ENCODE data around the gene ADAM22. TPM values are rescaled to one million over a fixed set of nuclear protein-coding genes. Genes with fewer than 3 reads are reported as not detected.

The ADAM22 gene
- total RNA-seq, 2 experiments from 2014 or later: 1.8 to 2.2 TPM

GRCh38 chr7:88057655-88058054 is 123.6 kb downstream of the ADAM22 start:
- POLR2A ChIA-PET: no interaction called here
- no peaks in the 10 kb centered on the region for H3K27me3 Mint-ChIP-seq
- DNase-seq: no peak
- CTCF ChIA-PET: no interaction called here
- intact Hi-C loops (cut with micrococcal nuclease): no loop called here
- no peak overlapping the region for H3K4me3 Mint-ChIP-seq
- H3K9me3 Mint-ChIP-seq: no peaks in the 10 kb centered on the region
- H3K4me1 Mint-ChIP-seq (ENCODE audit: low read depth): no peaks in the 10 kb centered on the region
- H3K27ac Mint-ChIP-seq: no peak overlapping the region
- no peaks in the 10 kb centered on the region for H3K36me3 Mint-ChIP-seq

GRCh38 chr7:88062238-88062637 is 128.2 kb downstream of the ADAM22 start:
- Mint-ChIP-seq H3K9me3 (no peaks in the 10 kb centered on the region), H3K36me3 (no peaks in the 10 kb centered on the region), H3K27me3 (no peaks in the 10 kb centered on the region), H3K4me3 (no peak overlapping the region), H3K27ac (no peak overlapping the region), H3K4me1 (ENCODE audit: low read depth) (no peaks in the 10 kb centered on the region)
- intact Hi-C loops (cut with micrococcal nuclease): no loop called here
- no peak for DNase-seq
- ChIA-PET POLR2A (no interaction called here), CTCF (no interaction called here)

- ChIA-PET CTCF (no interaction called here), POLR2A (no interaction called here)
- no peaks in the 10 kb centered on the region for H3K4me1 Mint-ChIP-seq (ENCODE audit: low read depth)
- no peaks in the 10 kb centered on the region for H3K27me3 Mint-ChIP-seq
- DNase-seq: no peak
- H3K27ac Mint-ChIP-seq: no peak overlapping the region
- intact Hi-C loops (cut with micrococcal nuclease): no loop called here
- no peaks in the 10 kb centered on the region for H3K36me3 Mint-ChIP-seq
- H3K9me3 Mint-ChIP-seq: peaks cover 2% of the 10 kb centered on the region
- no peak overlapping the region for H3K4me3 Mint-ChIP-seq
Measured at GRCh38 chr7:88069093-88069492, 135.0 kb downstream of the ADAM22 start.

GRCh38 chr7:88071994-88072714 is 138.1 kb downstream of the ADAM22 start:
- no peaks in the 10 kb centered on the region for H3K27me3 Mint-ChIP-seq
- H3K4me1 Mint-ChIP-seq (ENCODE audit: low read depth): no peaks in the 10 kb centered on the region
- H3K36me3 Mint-ChIP-seq: peaks cover 2% of the 10 kb centered on the region
- DNase-seq: no peak
- H3K9me3 Mint-ChIP-seq: peaks cover 2% of the 10 kb centered on the region
- H3K4me3 Mint-ChIP-seq: no peak overlapping the region
- CTCF ChIA-PET: no interaction called here
- H3K27ac Mint-ChIP-seq: no peak overlapping the region
- POLR2A ChIA-PET: no interaction called here
- intact Hi-C loops (cut with micrococcal nuclease): no loop called here

GRCh38 chr7:88072715-88073055 is 138.6 kb downstream of the ADAM22 start:
- DNase-seq: no peak
- ChIA-PET POLR2A (no interaction called here), CTCF (no interaction called here)
- no peaks in the 10 kb centered on the region for H3K27me3 Mint-ChIP-seq
- peaks cover 2% of the 10 kb centered on the region for H3K9me3 Mint-ChIP-seq
- peaks cover 2% of the 10 kb centered on the region for H3K36me3 Mint-ChIP-seq
- no peaks in the 10 kb centered on the region for H3K4me1 Mint-ChIP-seq (ENCODE audit: low read depth)
- no peak overlapping the region for H3K4me3 Mint-ChIP-seq
- H3K27ac Mint-ChIP-seq: no peak overlapping the region
- intact Hi-C loops (cut with micrococcal nuclease): no loop called here

- Mint-ChIP-seq H3K27ac (no peak overlapping the region), H3K27me3 (no peaks in the 10 kb centered on the region), H3K9me3 (peaks cover 2% of the 10 kb centered on the region), H3K4me1 (ENCODE audit: low read depth) (no peaks in the 10 kb centered on the region), H3K36me3 (peaks cover 4% of the 10 kb centered on the region), H3K4me3 (no peak overlapping the region)
- no peak for DNase-seq
- CTCF ChIA-PET: no interaction called here
- POLR2A ChIA-PET: no interaction called here
- intact Hi-C loops (cut with micrococcal nuclease): no loop called here
Measured at GRCh38 chr7:88073626-88074025, 139.6 kb downstream of the ADAM22 start.

GRCh38 chr7:88075216-88075615 is 141.2 kb downstream of the ADAM22 start:
- intact Hi-C loops (cut with micrococcal nuclease): no loop called here
- H3K27me3 Mint-ChIP-seq: no peaks in the 10 kb centered on the region
- no peak for DNase-seq
- H3K36me3 Mint-ChIP-seq: peaks cover 4% of the 10 kb centered on the region
- H3K9me3 Mint-ChIP-seq: no peaks in the 10 kb centered on the region
- POLR2A ChIA-PET: no interaction called here
- H3K4me3 Mint-ChIP-seq: no peak overlapping the region
- CTCF ChIA-PET: no interaction called here
- no peak overlapping the region for H3K27ac Mint-ChIP-seq
- no peaks in the 10 kb centered on the region for H3K4me1 Mint-ChIP-seq (ENCODE audit: low read depth)

GRCh38 chr7:88083883-88084282 is 149.8 kb downstream of the ADAM22 start:
- no peak for DNase-seq
- H3K36me3 Mint-ChIP-seq: no peaks in the 10 kb centered on the region
- ChIA-PET CTCF (no interaction called here), POLR2A (no interaction called here)
- no peak overlapping the region for H3K27ac Mint-ChIP-seq
- no peaks in the 10 kb centered on the region for H3K9me3 Mint-ChIP-seq
- H3K4me3 Mint-ChIP-seq: no peak overlapping the region
- no peaks in the 10 kb centered on the region for H3K27me3 Mint-ChIP-seq
- intact Hi-C loops (cut with micrococcal nuclease): no loop called here
- H3K4me1 Mint-ChIP-seq (ENCODE audit: low read depth): no peaks in the 10 kb centered on the region

- ChIA-PET POLR2A (no interaction called here), CTCF (no interaction called here)
Measured at GRCh38 chr7:88089561-88089960, 155.5 kb downstream of the ADAM22 start.

GRCh38 chr7:88090240-88090639 is 156.2 kb downstream of the ADAM22 start:
- Mint-ChIP-seq H3K9me3 (no peaks in the 10 kb centered on the region), H3K27me3 (peaks cover 1% of the 10 kb centered on the region), H3K4me1 (ENCODE audit: low read depth) (peaks cover 13% of the 10 kb centered on the region), H3K36me3 (no peaks in the 10 kb centered on the region), H3K27ac (no peak overlapping the region), H3K4me3 (no peak overlapping the region)
- ChIA-PET CTCF (no interaction called here), POLR2A (no interaction called here)
- intact Hi-C loops (cut with micrococcal nuclease): no loop called here
- no peak for DNase-seq

More at GRCh38 chr7:88089561-88089960, 155.5 kb downstream of the ADAM22 start:
- DNase-seq: no peak
- no peak overlapping the region for H3K27ac Mint-ChIP-seq
- peaks cover 1% of the 10 kb centered on the region for H3K27me3 Mint-ChIP-seq
- H3K36me3 Mint-ChIP-seq: no peaks in the 10 kb centered on the region
- H3K4me3 Mint-ChIP-seq: no peak overlapping the region
- peaks cover 13% of the 10 kb centered on the region for H3K4me1 Mint-ChIP-seq (ENCODE audit: low read depth)
- H3K9me3 Mint-ChIP-seq: no peaks in the 10 kb centered on the region
- intact Hi-C loops (cut with micrococcal nuclease): no loop called here

- ChIA-PET POLR2A (no interaction called here), CTCF (no interaction called here)
- intact Hi-C loops (cut with micrococcal nuclease): no loop called here
Measured at GRCh38 chr7:88090671-88091070, 156.6 kb downstream of the ADAM22 start.

GRCh38 chr7:88091988-88092675 is 158.1 kb downstream of the ADAM22 start:
- peaks cover 1% of the 10 kb centered on the region for H3K27me3 Mint-ChIP-seq
- peaks cover 13% of the 10 kb centered on the region for H3K4me1 Mint-ChIP-seq (ENCODE audit: low read depth)
- no peaks in the 10 kb centered on the region for H3K9me3 Mint-ChIP-seq
- no peak overlapping the region for H3K4me3 Mint-ChIP-seq
- no peak for DNase-seq
- intact Hi-C loops (cut with micrococcal nuclease): no loop called here
- no peaks in the 10 kb centered on the region for H3K36me3 Mint-ChIP-seq
- POLR2A ChIA-PET: no interaction called here
- H3K27ac Mint-ChIP-seq: no peak overlapping the region
- CTCF ChIA-PET: no interaction called here

More at GRCh38 chr7:88090671-88091070, 156.6 kb downstream of the ADAM22 start:
- Mint-ChIP-seq H3K9me3 (no peaks in the 10 kb centered on the region), H3K36me3 (no peaks in the 10 kb centered on the region), H3K27me3 (peaks cover 1% of the 10 kb centered on the region), H3K27ac (no peak overlapping the region), H3K4me1 (ENCODE audit: low read depth) (peaks cover 13% of the 10 kb centered on the region), H3K4me3 (no peak overlapping the region)
- no peak for DNase-seq

- Mint-ChIP-seq H3K4me1 (ENCODE audit: low read depth) (peaks cover 13% of the 10 kb centered on the region), H3K36me3 (no peaks in the 10 kb centered on the region), H3K9me3 (no peaks in the 10 kb centered on the region), H3K4me3 (no peak overlapping the region), H3K27ac (no peak overlapping the region), H3K27me3 (peaks cover 1% of the 10 kb centered on the region)
- ChIA-PET POLR2A (no interaction called here), CTCF (no interaction called here)
- no peak for DNase-seq
- intact Hi-C loops (cut with micrococcal nuclease): no loop called here
Measured at GRCh38 chr7:88092676-88092999, 158.6 kb downstream of the ADAM22 start.

Measured in activated CD4-positive, alpha-beta memory T cell treated with anti-CD3 and anti-CD28 coated beads for 36 hours (primary cell).